GM12875 (cell line): ENCODE results near the gene ATF7.

Experiments
- H3K4me3 ChIP-seq: one replicate; pipeline ENCODE4 v1.5.1; 2011; ENCODE audit warnings: low read depth, low read length, control low read depth
- CTCF ChIP-seq: IDR thresholded peaks from 2 replicates; pipeline ENCODE4 v1.5.1; 2011; ENCODE audit warnings: low read depth, mild to moderate bottlenecking, control low read depth, inconsistent platforms, low read length, moderate library complexity, borderline replicate concordance; ENCODE audit not compliant: insufficient read depth

The ATF7 gene

GRCh38 chr12:53486736-53487487, 139.3 kb downstream of the ATF7 start:
- no peak for TF ChIP-seq CTCF
- no peak overlapping the region for H3K4me3 ChIP-seq

GRCh38 chr12:53485955-53486735, 140.0 kb downstream of the ATF7 start:
- TF ChIP-seq CTCF: no peak
- H3K4me3 ChIP-seq: no peak overlapping the region

GRCh38 chr12:53484686-53485575, 141.3 kb downstream of the ATF7 start:
- H3K4me3 ChIP-seq: no peak overlapping the region

GRCh38 chr12:53483979-53484377, 142.2 kb downstream of the ATF7 start:
- TF ChIP-seq CTCF: no peak
- H3K4me3 ChIP-seq: no peak overlapping the region

More at GRCh38 chr12:53484686-53485575, 141.3 kb downstream of the ATF7 start:
- no peak for TF ChIP-seq CTCF

- no peak overlapping the region for H3K4me3 ChIP-seq
- TF ChIP-seq CTCF: no peak
Measured at GRCh38 chr12:53483225-53483978, 142.8 kb downstream of the ATF7 start.

- TF ChIP-seq CTCF: no peak
- H3K4me3 ChIP-seq: no peak overlapping the region
Measured at GRCh38 chr12:53482626-53483168, 143.5 kb downstream of the ATF7 start.
